Ureter (tissue), 1 donor: ENCODE results near the gene HSPA6. TPM values are rescaled to one million over a fixed set of nuclear protein-coding genes. Genes with fewer than 3 reads are reported as not detected.
A peak's percentile ranks its signal among the peaks of the same experiment; 100 is the strongest.
"Not testable (repeated sequence)": the region's sequence is repeated elsewhere in the genome, so short reads cannot be mapped to it uniquely, and the experiment has no call there.

Source experiments
- DNase-seq: peaks from one replicate; pipeline ENCODE4 v3.0.0-alpha.2; 2020; ENCODE audit warnings: low spot score
- total RNA-seq: library from RNA; stranded (reverse); gene quantifications from one replicate; pipeline ENCODE4 v1.2.4, GENCODE V29; 2023
- donor health status: DM: yes; HTN: yes; CAD: no.

Gene HSPA6
- total RNA-seq, 1 donor from 2014 or later: 2.9 TPM

DNA sequence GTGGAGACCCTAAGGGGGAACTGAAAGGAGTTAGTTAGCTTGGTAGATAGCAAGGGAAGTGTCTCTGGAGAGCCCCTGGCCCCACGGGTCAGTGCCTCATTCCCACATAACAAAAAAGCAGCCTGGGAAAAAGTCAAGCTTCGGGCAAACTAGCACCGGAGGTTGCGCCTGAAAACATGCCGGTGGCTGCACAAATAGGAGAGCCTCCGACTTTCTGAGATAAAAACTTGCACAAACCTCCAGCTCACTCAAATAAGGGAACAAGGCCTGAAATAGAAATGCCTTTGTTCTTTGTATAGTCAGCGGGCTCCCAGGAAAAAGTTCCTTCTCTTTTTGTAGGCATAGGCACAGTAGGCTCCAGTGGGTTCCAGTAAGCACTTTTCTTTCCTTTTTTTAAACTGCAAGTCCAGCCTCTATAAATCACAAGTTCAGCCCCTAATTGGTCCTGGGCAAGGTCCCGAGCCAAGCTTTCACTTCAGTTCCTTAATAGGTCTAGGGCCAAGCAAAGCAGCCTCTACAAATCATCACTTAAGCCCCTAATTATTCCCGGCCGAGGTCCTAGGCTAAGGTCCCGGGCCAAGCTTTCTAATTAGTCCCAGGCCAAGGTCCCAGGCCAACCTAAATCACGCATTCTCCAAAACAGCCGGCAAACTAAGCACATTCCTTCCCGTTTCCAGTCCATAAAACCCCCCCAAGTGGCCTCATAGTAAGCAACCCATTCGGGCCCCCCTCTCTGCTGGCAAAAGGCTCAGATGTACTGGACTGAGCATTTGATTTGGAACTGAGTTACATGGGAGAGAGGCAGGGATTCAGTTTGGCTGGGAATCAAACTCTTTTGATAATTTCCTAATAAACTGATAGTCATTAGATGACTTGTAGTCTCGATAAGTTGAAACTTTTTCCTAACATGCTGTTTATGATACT is 8.6 kb downstream of the HSPA6 start:
- not testable (repeated sequence) for DNase-seq

DNA sequence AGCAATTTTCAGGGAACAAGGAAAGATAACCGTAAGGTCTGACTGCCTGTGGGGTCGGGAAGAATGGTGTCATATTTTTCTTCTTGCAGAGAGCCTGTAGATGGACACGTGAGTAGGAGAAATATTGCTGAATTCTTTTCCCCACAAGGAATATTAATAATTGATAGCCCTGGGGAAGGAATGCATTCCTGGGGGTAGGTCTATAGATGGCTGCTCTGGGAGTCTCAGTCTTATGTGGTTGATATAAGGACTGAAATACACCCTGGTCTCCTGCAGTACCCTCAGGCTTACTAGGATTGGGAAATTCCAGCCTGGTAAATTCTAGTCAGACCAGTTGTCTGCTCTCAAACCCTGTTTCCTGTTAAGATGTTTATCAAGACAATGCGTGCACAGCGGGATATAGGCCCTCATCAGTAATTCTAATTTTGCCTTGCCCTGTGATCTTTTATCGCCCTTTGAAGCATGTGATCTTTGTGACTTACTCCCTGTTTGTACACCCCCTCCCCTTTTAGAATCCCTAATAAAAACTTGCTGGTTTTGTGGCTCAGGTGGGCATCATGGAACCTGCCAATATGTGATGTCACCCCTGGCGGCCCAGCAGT is 12.8 kb downstream of the HSPA6 start:
- DNase-seq: not testable (repeated sequence)

DNA sequence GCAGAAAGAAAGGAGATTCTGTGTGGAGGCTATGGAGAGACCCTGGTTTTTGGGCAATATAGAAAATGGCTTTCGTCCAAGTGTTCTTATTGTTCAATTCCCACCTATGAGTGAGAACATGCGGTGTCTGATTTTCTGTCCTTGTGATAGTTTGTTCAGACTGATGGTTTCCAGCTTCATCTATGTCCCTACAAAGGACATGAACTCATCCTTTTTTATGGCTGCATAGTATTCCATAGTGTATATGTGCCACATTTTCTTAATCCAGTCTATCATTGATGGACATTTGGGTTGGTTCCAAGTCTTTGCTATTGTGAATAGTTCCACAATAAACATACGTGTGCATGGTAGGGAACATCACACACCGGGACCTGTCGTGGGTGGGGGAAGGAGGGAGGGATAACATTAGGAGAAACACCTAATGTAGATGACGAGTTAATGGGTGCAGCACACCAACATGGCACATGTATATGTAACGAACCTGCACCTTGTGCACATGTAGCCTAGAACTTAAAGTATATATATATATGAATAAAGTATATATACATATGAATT is 14.7 kb downstream of the HSPA6 start:
- DNase-seq: not testable (repeated sequence)

DNA sequence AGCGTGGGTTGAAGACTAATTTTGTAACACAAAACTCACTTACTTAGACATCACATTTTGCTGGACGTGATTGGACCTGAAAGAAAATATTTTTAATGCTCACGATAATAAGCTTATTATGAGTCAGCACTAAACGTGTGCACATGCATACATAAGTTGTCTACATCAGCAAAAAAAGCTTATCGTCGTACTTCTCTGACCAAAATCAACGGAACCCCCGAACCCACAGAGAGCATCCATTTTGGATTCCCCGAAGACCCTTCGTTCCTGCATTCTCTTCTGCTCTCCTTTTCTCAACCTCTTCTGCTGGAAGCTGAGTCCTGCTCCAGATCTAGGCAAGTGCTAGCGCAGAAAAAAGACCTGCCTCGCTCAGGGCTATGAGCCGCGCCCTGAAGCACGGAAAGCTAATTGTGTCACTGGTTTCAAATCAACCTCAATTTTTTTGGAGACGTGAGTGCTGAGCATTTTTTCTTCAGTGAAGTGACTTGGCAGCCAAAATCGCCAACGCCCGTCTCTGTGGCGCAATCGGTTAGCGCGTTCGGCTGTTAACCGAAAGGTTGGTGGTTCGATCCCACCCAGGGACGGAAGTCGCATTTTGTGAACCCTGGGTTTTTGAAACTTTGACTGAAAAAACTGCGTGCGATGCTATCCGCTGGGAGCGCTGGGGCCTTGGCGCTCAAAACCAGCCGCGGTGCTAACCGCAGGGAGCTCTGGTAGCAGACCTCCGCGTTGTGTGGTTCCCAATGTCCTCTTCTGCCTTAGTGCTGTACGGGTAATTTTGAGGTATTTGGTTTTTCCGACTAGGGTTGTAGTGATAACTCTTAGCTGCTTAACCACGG is 15.6 kb downstream of the HSPA6 start:
- DNase-seq: peak; percentile 86

DNA sequence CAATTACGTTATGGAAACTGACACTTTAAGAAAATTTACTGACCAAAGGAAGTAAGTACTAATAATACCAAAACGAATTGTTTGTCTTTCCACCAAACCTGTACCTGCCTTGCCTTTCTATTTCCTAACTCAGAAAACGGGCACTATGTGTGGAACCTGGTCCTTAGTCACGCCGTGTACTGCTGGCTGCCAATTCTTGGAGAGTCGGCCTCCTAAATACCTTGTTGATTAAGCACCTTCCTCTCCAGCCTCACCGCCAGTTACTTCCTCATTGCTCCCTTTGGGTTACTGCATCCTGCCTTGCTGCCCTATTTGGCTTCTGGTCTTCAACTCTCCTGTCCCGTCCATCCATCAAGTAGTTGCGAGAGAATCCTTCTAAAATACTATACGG is 16.2 kb downstream of the HSPA6 start:
- DNase-seq: not testable (repeated sequence)

DNA sequence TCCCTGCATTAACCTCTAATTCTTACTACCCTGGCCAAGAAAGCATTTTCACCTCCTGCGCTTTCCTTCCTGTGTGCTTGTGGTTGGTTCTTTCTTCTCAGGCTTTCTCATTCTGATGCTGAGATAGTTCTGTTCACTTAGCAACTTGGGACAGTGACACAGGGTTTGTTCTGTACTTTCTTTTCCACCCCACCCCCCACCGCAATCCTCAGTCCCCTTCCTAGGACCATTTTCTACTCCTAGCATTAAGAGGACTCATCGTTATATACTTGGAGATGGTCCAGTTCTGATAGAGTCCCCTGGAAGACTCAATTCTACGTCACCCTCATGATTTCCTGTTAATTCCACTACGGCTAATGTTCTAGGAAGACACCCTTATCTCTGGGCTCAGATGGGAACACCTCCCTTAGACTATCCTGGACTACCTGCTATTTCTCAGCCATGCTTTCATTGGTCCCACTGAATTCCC is 17.8 kb downstream of the HSPA6 start:
- not testable (repeated sequence) for DNase-seq

DNA sequence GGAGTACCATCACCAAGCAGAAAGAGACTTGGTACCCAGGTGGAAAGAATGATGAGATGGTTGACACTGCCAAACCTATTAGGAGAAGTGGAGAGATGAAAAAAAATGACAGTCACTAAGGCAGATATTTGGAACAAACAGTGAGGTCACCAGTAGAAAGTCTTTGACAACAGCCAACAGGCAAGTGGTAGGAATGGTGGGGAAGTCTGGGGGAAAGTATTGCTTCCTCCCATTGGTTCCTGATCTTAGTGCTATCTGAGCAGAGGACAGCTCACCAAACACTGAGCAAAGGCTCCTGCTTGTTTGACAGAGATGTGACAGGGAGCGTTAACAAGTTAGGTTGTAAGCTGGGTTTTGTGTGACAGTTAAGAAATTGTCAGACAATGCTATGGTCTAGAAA is 18.8 kb downstream of the HSPA6 start:
- not testable (repeated sequence) for DNase-seq

DNA sequence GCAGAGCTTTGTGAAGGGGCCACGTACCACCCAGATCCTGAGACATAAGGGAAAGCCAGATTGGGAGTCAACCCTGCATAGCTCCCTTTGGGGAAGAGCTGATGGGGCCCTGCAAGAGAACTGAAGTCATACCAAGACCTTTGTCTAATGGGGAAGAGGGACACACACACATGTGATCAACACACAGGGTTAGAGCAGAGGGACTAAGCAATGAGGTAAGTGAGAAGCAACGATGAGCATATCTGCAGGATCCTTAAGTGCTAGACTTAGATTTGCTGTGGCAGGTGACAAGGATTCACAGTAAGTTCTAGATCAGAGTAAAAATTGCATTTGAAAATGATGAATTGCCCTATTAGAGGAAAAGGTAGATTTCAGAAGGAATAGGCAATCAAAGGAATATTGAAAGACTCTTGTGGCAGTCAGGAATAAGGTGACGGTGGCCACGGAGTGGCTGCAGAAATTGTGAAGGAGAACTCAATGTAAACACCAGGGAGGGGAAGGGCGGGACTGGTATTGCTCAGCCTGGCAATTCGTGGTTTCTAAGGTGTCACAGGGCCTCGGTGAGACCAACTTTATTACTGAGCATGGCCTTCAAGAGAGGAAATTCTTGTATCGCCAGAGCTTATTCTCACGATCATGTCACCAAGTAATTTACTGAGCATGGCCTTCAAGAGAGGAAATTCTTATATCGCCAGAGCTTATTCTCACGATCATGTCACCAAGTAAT is 20.8 kb downstream of the HSPA6 start:
- DNase-seq: not testable (repeated sequence)

DNA sequence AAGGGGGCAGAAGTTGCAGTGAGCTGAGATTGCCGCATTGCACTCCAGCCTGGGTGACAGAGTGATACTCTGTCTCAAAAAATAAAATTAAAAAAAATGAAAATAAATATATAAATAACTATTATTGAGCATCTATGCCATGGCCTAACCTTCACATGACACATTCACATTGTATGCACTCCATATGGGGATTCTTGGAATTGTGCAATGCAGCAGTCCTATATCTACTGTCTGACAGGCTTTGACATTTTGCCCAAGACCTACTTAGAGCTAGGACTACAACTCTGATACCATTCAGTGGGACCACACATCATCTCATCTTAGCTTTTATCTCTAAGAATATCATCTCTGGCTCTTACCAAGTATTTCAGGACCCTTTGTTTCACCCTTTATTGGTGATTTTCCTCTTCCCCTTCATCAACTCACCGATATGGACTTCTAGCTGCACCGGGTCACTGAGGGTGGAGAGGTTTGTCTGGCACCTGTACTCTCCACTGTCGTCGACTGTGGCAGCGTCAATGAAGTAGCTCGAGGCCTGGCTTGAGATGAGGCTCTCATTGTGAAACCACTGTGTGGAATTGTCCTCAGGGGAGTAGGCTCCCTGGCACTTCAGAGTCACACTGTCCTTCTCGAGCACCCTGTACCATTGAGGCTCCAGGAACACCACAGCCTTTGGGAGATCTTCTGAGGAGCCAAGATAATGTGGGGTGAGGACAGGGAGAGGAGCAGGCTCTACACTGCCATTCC is 23.8 kb downstream of the HSPA6 start:
- DNase-seq: not testable (repeated sequence)

DNA sequence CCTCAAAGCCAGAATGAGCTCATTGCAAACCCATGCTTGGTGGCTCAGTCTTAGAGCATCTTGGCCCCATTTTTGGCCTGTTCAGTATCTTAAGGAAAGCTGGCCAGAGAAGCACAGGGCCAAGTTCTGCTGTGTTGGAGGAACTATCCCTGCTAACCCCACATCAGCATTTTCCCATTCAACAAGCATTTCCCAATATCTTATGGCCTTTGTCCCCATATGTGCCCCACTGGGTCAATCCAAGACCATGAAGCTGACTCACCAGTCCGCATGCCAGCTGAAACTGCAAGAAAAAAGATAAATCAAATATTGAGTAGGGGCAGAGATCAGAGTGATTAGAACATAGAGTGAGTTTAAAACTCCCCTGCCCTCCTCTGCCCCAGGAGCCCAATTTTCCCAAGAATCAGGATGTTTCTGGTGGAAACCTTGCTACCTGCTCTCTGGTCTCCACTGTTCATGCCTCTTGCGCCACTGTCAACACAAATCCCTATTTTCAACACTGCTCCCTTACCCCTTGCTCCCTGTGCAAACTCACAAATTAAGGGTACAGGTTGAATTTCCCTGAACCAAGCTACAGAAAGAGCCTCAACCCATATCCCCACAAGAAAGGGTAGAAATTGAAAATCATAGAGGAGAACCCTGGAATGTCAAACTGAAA is 24.5 kb downstream of the HSPA6 start:
- DNase-seq: not testable (repeated sequence)

DNA sequence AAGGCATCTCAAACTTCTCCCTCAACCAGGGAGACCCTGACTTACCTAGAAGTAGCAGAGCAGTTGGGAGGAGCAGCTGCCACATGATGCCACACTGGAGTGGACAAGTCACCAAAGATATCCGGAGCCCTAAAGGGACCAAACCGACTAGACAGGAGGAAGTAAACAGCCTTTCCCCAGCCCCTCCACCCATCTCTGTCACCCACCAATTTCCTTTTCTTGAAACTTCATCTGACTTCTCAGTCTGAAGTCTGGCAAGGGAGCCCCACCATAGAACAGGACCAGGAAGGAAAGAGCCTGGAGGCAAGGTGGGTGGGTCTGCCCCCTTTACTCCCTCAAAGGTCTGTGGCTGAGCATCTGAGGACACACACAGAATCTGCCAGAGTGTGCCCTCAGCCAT is 25.3 kb downstream of the HSPA6 start, which contains the start of gene FCGR3A:
Gene FCGR3A (minus strand): TSS at position 167 of the 400 bp plus-strand sequence. CDS start 82 bp downstream, at position 85.
- DNase-seq: no peak

DNA sequence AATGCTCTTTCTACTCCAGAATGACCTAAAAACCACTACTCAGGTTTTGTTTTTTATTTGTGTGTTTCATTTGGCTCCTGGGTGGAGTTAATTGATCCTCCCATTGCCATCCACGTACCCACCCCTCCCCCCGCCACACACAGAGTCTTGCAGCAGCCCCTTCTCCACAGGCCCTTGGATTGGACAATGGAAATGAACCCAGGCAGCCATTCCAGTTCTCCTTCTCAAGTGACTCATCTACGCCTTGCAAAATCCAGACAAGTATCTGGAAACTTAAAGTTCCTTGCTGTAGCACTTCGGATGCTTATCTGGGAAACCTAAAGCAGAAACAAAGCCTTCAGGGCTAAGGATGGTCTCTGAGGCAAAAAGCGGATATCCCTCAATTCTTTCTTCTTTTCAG is 26.6 kb downstream of the HSPA6 start:
- not testable (repeated sequence) for DNase-seq

DNA sequence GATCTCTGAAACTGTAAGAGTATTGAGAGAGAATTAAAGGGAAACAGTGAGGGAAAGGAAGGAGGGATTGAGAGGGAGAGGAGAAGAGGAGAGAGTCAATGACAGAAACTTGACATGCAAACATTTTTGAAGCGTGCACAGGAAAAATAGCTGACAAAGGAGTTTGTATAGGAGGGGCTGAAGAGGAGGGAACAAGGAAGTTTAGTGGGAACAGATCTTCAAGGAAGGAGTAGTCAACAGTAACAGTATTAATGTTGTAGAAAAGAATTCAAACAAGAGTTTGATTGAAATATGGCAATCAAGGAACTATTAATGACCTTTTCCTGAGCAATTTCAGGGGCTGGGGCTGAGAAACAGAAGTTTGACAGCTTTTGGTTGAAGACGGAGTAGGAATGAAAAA is 29.3 kb downstream of the HSPA6 start:
- not testable (repeated sequence) for DNase-seq

DNA sequence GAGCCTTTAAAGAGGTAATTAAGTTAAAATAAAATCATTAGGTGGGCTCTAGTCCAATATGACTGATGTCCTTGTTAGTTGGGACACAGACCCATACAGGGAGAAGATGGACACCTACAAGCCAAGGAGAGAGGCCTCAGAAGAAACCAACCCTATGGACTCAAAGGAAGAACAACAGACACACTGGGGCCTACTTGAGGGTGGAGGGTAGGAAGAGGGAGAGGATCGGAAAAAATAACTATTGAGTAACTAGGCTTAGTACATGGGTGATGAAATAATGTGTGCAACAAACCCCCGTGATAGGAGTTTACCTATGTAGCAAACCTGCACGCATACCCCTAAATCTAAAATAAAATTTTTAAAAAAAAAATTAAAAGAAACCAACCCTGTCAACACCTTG is 30.0 kb downstream of the HSPA6 start:
- not testable (repeated sequence) for DNase-seq

DNA sequence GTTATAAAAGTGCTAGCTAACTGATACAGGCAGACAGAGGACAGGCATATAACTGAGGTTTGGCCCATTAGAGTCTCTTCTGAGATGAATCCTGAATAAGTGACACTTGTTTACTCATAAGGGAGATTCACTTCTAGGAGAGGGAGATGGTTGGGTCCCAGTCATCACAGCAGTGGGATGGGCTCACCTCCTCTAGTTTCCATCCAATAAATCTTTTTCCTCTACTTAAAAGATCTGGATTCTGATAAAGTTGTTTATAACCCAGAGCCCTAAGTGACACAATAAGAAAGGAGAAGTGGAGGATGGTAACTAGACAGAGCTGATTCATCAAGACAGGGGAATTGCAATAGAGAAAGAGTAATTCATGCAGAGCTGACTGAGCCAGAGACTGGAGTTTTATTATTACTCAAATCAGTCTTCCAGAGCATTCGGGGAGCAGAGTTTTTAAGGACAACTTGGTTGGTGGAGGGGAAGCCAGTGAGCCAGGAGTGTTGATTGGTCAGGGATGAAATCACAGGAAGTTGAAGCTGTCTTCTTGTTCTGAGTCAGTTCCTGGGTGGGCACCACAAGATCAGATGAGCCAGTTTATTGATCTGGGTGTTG is 30.6 kb downstream of the HSPA6 start:
- DNase-seq: not testable (repeated sequence)

DNA sequence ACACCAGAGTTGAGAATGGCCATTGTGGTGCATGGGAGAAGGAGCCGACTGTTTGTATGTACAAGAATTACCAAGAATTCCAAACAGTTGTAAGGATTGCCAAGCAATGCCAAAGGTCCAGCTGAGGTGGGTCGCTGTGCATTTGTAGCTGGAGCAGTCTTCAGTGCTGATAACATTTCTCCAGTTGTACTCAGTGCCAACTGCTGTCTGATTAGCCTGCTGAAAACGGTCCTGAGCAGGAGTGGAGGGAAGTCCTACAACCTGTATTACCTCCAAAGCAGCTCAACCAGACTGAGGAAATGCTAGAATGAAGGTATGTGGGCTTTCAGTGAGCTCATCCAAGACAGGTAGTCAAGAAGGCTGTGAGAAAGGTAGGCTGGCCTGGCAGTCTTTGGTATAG is 31.8 kb downstream of the HSPA6 start:
- DNase-seq: not testable (repeated sequence)

DNA sequence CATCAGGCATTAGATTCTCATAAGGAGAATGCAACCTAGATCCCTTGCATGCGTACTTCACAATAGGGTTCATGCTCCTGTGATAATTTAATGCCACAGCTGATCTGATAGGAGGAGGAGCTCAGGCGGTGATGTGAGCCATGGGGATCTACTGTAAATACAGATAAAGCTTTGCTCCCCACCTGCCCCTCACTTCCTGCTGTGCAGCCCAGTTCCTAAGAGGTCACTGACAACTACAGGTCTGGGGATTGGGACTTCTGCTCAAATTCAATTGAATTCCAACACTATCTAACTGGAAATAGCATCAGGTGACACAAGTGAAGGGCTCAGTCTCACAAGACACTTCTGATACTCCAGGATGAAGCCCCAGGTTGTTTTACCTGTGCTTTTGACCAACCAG is 32.6 kb downstream of the HSPA6 start:
- DNase-seq: not testable (repeated sequence)

DNA sequence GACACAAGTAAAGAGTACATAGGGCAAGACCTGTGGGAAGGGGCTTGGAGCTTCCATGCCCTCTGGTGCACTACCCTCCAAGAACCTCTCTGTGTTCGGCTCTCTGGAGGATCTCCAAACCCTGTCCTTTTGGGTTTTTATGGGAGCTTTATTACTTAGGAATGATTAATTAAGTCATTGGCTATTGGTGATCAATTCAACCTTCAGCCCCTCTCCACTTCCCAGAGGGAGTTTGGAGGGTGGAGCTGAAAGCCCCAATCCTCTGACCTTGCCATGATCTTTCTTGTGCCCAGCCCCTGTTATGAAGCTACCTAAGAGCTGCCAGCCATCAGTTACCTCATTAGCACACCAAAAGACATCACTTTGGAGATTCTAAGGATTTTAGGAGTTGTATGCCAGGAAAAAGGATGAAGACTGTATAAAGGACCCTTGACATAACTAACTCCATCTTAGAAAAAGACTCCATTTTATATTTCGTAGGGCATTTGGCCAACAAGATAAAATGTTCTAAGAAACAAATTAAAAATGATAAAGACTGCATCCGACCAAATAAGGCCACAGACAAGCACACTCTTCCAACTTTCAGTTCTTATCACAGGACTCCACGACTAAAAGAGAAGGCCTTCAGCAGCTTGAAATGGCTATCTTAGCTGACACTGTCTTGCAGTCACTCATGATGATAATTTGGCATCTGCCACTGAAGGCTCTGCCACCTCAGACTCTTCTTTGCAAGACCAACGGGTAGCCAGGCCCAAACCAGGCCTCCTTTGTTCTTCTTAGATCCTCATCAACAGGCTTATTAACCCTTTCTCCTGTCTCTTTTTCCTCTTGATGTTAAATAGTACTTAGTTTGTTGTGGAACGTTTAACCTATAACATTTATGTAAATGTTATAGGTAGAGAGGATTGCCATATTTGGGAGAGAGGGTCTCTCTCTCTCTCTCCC is 33.4 kb downstream of the HSPA6 start:
- DNase-seq: not testable (repeated sequence)
